Measurements from ENCODE around the gene PLVAP.
A peak's percentile ranks its signal among the peaks of the same experiment; 100 is the strongest.

The PLVAP gene

GRCh38 chr19:17335575-17335974 is 41.6 kb downstream of the PLVAP start:
- no peak for DNase-seq (ENCODE audit: low read depth in 2 of 2)

GRCh38 chr19:17334414-17335409 is 42.4 kb downstream of the PLVAP start, which contains the start of gene ANO8:
ANO8 (minus strand) TSS chr19:17334855; CDS start chr19:17334670, 185 bp downstream.
- peak; percentile 89 to 93 for DNase-seq (ENCODE audit: low read depth in 2 of 2)

- DNase-seq (ENCODE audit: low read depth in 2 of 2), result peak; percentile 72 to 77
These were observed 43.3 kb downstream of the PLVAP start for GRCh38 chr19:17333611-17334413.

- DNase-seq (ENCODE audit: low read depth in 2 of 2), result no peak
These were observed 44.2 kb downstream of the PLVAP start for GRCh38 chr19:17332677-17333581.

GRCh38 chr19:17332360-17332676 is 44.8 kb downstream of the PLVAP start:
- DNase-seq (ENCODE audit: low read depth in 2 of 2), result no peak

- DNase-seq (ENCODE audit: low read depth in 2 of 2), result no peak
These were observed 46.0 kb downstream of the PLVAP start for GRCh38 chr19:17331045-17331558.

GRCh38 chr19:17330262-17331044 is 46.7 kb downstream of the PLVAP start:
- no peak for DNase-seq (ENCODE audit: low read depth in 2 of 2)

- no peak for DNase-seq (ENCODE audit: low read depth in 2 of 2)
These were observed 47.5 kb downstream of the PLVAP start for GRCh38 chr19:17329366-17330261.

- peak in 1 of 2 donors; percentile 56 for DNase-seq (ENCODE audit: low read depth in 2 of 2)
These were observed 48.4 kb downstream of the PLVAP start for GRCh38 chr19:17328517-17329365.

- DNase-seq (ENCODE audit: low read depth in 2 of 2), result peak in 1 of 2 donors; percentile 51
These were observed 49.3 kb downstream of the PLVAP start for GRCh38 chr19:17327654-17328516.

GRCh38 chr19:17327068-17327653 is 50.0 kb downstream of the PLVAP start:
- DNase-seq (ENCODE audit: low read depth in 2 of 2), result no peak

GRCh38 chr19:17326595-17326966 is 50.6 kb downstream of the PLVAP start:
- DNase-seq (ENCODE audit: low read depth in 2 of 2), result no peak

GRCh38 chr19:17325881-17326594 is 51.1 kb downstream of the PLVAP start:
- no peak for DNase-seq (ENCODE audit: low read depth in 2 of 2)

GRCh38 chr19:17325133-17325532 is 52.0 kb downstream of the PLVAP start:
- no peak for DNase-seq (ENCODE audit: low read depth in 2 of 2)

GRCh38 chr19:17324357-17325114 is 52.6 kb downstream of the PLVAP start:
- DNase-seq (ENCODE audit: low read depth in 2 of 2), result no peak

- no peak for DNase-seq (ENCODE audit: low read depth in 2 of 2)
These were observed 53.2 kb downstream of the PLVAP start for GRCh38 chr19:17323964-17324332.

Data from stimulated activated CD8-positive, alpha-beta memory T cell treated with anti-CD3 and anti-CD28 coated beads, Interleukin-7, amount 100 ng/mL, for 4 hours (primary cell).